AG04450 (cell line): ENCODE measurements around the gene KRT20. TPM values are rescaled to one million over a fixed set of nuclear protein-coding genes. Genes with fewer than 3 reads are reported as not detected.

Source experiments
- CTCF ChIA-PET: fragments of 300-600, 350-600 bp; formaldehyde crosslinking; extraction: SDS; loops from one replicate; lab custom pipeline; 2022; ENCODE audit warnings: antibody characterized with exemption, inconsistent platforms; lab: Charles Lee
- POLR2A ChIA-PET: fragments of 350-600 bp; formaldehyde crosslinking; extraction: SDS; loops from one replicate; lab custom pipeline; 2021; ENCODE audit warnings: antibody characterized with exemption, inconsistent platforms; lab: Yijun Ruan, JAX
- DNase-seq: peaks from one replicate; pipeline ENCODE4 v3.0.0-alpha.2; 2011; ENCODE audit warnings: low read depth, low spot score
- H3K27ac ChIP-seq: one replicate; pipeline ENCODE4 v1.5.1; 2012; ENCODE audit warnings: low read depth, low read length, control low read depth
- H3K27me3 ChIP-seq: one replicate; pipeline ENCODE4 v1.6.0; 2012; ENCODE audit warnings: low read length; ENCODE audit not compliant: control insufficient read depth, insufficient read depth
- H3K4me3 ChIP-seq: 2 replicates; pipeline ENCODE4 v1.5.1; 2011; ENCODE audit warnings: mild to moderate bottlenecking, low read depth, low read length, control low read depth
- H3K9me3 ChIP-seq: 2 replicates; pipeline ENCODE4 v1.5.1; 2012; ENCODE audit warnings: low read length; ENCODE audit not compliant: control insufficient read depth, insufficient read depth
- CTCF ChIP-seq: IDR thresholded peaks from 2 replicates; pipeline ENCODE4 v1.5.1; 2011; ENCODE audit warnings: low read depth, low read length, control low read depth, inconsistent platforms
- polyA plus RNA-seq: library from polyadenylated mRNA; depleted of rRNA; stranded (reverse); fragments of >200 nt; gene quantifications from 2 replicates; pipeline ENCODE4 v1.2.3, GENCODE V29; 2011

Gene KRT20
- polyA plus RNA-seq, 1 experiment, result not detected

GRCh38 chr17:40915199-40915661, 30.2 kb upstream of the KRT20 start:
- TF ChIP-seq CTCF, result no peak
- Histone ChIP-seq H3K9me3 (no peaks in the 10 kb centered on the region), H3K4me3 (no peak overlapping the region), H3K27me3 (no peaks in the 10 kb centered on the region), H3K27ac (no peak overlapping the region)
- DNase-seq, result peak; percentile 87
- CTCF ChIA-PET, result interaction anchor here (0.9 to 3.7 kb wide), 6 partner anchors 59 to 750 kb away, joined by 3 to 27 read pairs (median 6); no protein-coding TSS in a partner anchor
- POLR2A ChIA-PET, result interaction anchor here (0.6 to 1.6 kb wide), 2 partner anchors 37 to 730 kb away, joined by 4 to 5 read pairs; no protein-coding TSS in a partner anchor

- ChIA-PET CTCF (interaction anchor here (1.0 to 8.2 kb wide), 6 partner anchors 408 to 748 kb away, joined by 3 to 93 read pairs (median 18); no protein-coding TSS in a partner anchor), POLR2A (no interaction called here)
- no peak for TF ChIP-seq CTCF
- H3K9me3 ChIP-seq, result no peaks in the 10 kb centered on the region
- H3K27me3 ChIP-seq, result no peaks in the 10 kb centered on the region
- no peak for DNase-seq
- H3K4me3 ChIP-seq, result no peak overlapping the region
- peak overlapping the region; percentile 62 for H3K27ac ChIP-seq
Observed at GRCh38 chr17:40914075-40914855, 29.2 kb upstream of the KRT20 start.

- H3K9me3 ChIP-seq, result no peaks in the 10 kb centered on the region
- no peak overlapping the region for H3K27ac ChIP-seq
- ChIA-PET CTCF (interaction anchor here (1.1 to 8.2 kb wide), 5 partner anchors 410 to 736 kb away, joined by 3 to 93 read pairs (median 17); no protein-coding TSS in a partner anchor), POLR2A (interaction anchor here (0.7 kb wide), 1 partner anchor 97 kb away, joined by 3 read pairs; no protein-coding TSS in a partner anchor)
- no peaks in the 10 kb centered on the region for H3K27me3 ChIP-seq
- TF ChIP-seq CTCF, result no peak
- no peak overlapping the region for H3K4me3 ChIP-seq
- DNase-seq, result no peak
Observed at GRCh38 chr17:40912486-40913210, 27.6 kb upstream of the KRT20 start.

GRCh38 chr17:40910441-40910841, 25.4 kb upstream of the KRT20 start:
- ChIA-PET CTCF (interaction anchor here (1.0 to 8.2 kb wide), 11 partner anchors 53 to 752 kb away, joined by 3 to 93 read pairs (median 4); no protein-coding TSS in a partner anchor), POLR2A (interaction anchor here (0.6 to 1.4 kb wide), 3 partner anchors 29 to 638 kb away, joined by 3 to 5 read pairs (median 3); no protein-coding TSS in a partner anchor)
- no peaks in the 10 kb centered on the region for H3K27me3 ChIP-seq
- no peak for DNase-seq
- no peak for TF ChIP-seq CTCF
- H3K27ac ChIP-seq, result peak overlapping the region; percentile 89
- no peaks in the 10 kb centered on the region for H3K9me3 ChIP-seq
- H3K4me3 ChIP-seq, result no peak overlapping the region
